ENCODE results near the gene ZSCAN18.
A peak's percentile ranks its signal among the peaks of the same experiment; 100 is the strongest.

ZSCAN18 gene

GRCh38 chr19:58086825-58087710, 11.0 kb downstream of the ZSCAN18 start:
- no peak for DNase-seq (ENCODE audit: low spot score)

DNA sequence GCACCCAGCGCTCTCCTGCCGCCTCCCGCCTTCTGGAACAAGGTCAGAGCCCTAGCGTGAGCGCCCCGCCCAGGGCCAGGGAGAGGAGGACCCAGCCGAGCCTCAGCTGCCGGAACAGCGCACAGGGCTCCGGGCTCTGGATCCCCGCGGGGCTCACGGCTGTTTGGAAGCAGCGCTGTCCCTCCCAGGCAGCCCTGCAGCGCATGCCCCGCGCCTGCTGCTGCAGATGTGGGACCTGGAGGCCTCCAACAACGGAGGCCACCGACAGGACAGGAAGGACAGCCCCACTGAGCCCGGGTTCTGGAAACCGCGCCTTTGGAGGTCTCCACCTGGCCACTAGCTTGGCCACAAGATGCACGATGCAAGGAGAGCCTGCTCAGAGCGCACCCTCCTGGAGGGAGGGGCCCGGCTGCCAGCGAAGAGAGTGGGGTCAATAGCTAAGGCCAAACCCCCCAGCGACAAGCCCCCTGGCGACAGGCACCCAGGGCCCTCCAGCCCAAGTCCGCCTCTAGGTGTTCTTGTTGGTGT, 12.6 kb downstream of the ZSCAN18 start:
- no peak for DNase-seq (ENCODE audit: low spot score)

DNA sequence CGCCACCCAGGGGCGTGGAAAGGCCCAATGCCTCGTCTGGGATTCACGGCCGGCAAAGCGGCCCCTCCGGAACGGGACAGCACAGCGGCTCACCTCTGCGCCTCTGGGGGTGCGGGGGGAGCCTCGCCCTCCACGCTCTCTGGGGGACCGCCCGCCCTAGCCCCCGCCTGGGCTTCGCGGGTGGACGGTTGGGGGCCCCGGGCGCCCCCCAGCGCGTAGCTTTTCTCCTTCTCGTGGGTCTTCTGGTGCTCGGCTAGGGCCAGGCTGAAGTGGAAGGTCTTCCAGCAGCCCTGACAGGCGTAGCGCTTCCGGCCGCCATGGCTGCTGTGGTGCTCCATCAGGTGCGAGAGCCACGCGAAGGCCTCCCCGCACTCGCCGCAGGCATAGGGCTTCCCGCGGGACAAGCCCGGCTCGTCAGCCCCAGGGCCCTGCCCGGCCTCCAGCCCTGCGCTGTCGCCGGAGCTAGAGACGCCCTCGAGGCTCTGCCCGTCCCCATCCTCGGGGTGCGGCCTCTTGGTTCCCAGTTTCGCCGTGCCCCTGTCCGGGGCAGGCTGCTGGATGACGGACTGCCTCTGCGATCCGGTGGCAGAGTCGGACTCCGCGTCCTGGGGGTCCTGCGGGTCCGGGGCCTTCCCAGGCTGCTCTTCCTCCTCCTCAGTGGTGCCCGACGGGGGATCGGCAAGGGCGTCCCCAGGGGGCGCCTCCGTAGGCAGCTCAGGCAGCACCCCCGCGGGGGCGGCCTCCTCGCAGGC, 13.3 kb downstream of the ZSCAN18 start:
- no peak for DNase-seq (ENCODE audit: low spot score)

DNA sequence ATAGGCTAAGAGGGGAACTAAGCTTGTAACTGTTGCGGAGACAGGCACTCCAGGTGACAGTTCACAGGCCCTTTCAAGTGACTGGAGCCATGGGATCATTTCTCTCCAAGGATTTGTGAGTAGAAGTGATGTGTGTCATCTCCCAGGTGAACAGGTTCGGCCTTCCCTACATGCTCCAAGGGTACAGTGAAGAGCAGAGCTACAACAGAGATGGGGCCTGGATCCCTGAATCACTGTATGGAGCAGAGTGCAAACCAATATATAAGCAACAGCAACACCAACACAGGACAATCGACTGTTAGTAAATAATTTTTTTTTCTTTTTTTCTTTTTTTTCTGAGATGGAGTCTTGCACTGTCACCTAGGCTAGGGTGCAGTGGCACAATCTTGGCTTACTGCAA, 15.0 kb downstream of the ZSCAN18 start:
- no peak for DNase-seq (ENCODE audit: low spot score)

- no peak for DNase-seq (ENCODE audit: low spot score)
These were observed 18.2 kb downstream of the ZSCAN18 start for GRCh38 chr19:58079792-58080191.

DNA sequence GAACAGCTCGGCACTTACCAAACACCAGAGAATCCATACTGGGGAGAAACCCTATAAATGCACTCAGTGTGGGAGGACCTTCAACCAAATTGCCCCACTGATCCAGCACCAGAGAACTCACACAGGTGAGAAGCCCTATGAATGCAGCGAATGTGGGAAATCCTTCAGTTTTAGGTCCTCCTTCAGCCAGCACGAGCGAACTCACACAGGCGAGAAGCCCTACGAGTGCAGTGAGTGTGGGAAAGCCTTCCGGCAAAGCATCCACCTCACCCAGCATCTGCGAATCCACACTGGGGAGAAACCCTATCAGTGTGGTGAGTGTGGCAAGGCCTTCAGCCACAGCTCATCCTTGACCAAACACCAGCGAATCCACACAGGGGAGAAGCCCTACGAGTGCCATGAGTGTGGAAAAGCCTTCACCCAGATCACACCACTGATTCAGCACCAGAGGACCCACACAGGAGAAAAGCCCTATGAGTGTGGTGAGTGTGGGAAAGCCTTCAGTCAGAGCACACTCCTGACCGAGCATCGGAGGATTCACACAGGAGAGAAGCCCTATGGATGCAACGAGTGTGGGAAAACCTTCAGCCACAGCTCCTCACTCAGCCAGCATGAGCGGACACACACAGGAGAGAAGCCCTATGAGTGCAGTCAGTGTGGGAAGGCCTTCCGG, 30.7 kb downstream of the ZSCAN18 start:
- no peak for DNase-seq (ENCODE audit: low spot score)

GRCh38 chr19:58063712-58064111, 34.3 kb downstream of the ZSCAN18 start:
- DNase-seq (ENCODE audit: low spot score), result no peak

GRCh38 chr19:58060231-58060630, 37.8 kb downstream of the ZSCAN18 start:
- DNase-seq (ENCODE audit: low spot score), result no peak

GRCh38 chr19:58059671-58060078, 38.4 kb downstream of the ZSCAN18 start:
- DNase-seq (ENCODE audit: low spot score), result no peak

GRCh38 chr19:58059003-58059670, 38.9 kb downstream of the ZSCAN18 start, which contains the start of gene ZNF135:
Gene ZNF135 (plus strand): TSS chr19:58059282. CDS start chr19:58060003, 721 bp downstream.
- peak; percentile 95 for DNase-seq (ENCODE audit: low spot score)

DNA sequence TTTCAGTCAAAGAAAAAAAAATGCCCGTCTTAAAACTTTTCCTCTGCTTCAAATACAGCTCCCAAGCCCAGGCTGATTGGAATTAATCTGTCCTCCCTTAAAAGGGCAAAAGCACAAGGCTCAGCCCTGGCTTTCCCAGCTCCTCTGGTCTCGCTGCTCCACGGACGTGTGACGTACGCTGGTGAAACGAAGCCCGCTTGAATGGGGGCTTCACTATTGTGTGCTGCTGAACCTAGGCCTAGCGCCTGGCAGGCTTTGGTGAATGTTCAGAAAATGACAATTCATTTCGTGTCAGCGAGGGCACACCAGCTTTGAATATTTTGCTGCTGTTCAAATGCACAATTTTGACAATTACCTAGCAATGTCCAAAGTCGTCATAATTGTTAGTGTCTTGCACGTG, 39.6 kb downstream of the ZSCAN18 start:
- DNase-seq (ENCODE audit: low spot score), result no peak

DNA sequence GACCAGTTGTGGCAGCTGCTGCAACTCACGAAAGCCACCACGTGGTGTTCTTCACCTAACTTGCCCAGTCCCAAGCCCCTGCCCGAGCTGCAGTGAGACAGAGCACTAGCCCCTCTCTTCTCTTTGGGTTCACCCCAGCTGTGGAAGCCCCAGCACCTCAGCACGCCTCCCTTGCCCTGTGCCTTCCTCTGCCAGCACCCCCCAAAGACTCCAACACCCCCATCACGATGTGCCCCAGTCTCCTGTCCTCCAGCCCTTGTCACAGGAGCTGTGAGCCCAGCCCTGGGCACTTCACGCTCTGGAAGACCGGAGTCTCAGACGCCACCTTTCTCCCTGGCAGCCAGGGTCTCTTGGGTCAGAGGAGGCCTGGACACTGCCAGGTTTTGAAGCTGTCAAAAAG, 41.2 kb downstream of the ZSCAN18 start:
- no peak for DNase-seq (ENCODE audit: low spot score)

DNA sequence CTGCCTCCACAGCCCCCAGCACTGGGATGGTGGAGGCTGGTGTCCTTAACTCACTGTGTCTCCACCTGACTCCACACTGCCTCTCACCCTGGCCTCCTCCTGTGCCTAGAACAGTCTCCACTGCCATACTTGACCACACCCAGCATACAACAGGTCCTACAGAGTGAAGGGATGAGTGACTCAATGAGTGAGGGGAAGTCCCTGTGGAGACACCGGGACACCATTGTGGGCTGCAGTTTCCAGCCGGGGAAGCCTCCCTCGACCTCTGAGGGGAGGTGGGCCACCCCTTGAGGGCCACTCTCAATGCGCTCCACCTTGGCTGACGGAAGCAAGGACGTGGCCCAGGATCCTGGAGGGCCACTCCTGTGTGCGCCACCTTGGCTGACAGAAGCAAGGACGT, 41.8 kb downstream of the ZSCAN18 start:
- no peak for DNase-seq (ENCODE audit: low spot score)

DNA sequence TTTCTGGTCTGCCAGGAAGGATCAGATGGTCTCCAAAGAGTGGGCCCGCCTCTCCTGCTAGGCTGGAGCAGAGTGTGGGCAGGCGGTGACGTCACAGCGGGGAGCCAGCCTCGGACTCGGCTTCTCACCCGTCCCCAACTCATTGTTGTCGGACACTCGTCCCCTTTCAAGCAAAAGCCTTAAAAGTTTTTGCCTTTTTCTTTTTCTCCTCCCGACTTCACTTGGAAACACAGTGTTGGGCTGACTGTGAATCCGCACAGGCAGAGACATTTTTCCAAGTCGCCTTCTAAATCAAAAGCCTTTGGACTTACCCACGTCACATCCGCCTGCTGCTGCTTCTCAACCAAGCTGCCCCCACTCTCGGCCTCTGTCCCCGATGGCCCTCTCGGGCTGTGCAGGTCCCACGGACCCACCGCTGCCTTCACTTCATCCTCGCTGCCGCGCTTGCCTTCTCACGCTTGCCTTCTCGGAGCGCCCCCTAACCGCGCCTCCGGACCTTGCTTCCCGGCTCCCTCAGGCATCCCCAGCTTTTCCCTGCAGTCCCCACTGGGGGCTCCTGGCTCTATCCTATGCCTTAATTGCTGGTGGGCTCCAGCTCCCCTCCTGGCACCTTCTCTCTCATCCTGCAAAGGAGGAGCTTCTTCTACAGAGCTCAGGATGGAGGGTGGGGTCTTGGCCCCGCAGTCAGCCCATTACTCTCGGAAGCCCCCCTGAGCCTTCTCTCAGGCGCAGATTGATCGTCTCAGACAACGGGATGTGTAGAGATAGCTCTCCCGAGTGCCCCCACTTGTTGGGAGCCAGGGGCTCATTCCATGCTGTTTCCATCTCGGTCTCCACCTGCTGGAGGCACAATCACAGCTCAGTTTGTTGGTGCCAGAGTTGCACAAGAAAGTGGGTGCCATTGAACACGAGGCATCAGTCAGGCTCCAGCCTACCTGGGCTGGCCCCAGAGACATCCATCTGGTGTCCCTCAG, 42.8 kb downstream of the ZSCAN18 start:
- DNase-seq (ENCODE audit: low spot score), result peak; percentile 75

GRCh38 chr19:58053480-58054156, 44.4 kb downstream of the ZSCAN18 start:
- DNase-seq (ENCODE audit: low spot score), result no peak

GRCh38 chr19:58052256-58052655, 45.8 kb downstream of the ZSCAN18 start:
- no peak for DNase-seq (ENCODE audit: low spot score)

DNA sequence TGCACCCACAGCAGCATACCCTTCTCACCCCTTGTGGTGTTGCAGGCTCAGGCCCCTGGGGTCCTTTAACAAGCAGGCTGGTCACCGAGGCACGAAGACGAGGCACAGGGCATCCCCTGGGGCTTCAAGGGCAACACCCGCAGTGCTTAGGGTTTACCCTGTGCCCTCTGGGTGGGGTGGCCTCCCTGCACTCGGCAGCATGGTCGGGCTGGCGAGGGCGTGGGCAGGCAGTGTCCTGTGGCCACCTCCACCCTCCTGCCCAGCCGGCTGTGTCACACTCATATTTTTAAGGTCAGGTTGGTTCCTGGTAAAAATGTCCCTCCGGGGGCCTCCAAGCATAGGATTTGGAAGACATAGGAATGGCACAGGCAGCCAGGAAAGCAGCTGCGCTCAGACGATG, 50.4 kb downstream of the ZSCAN18 start:
- no peak for DNase-seq (ENCODE audit: low spot score)

- no peak for DNase-seq (ENCODE audit: low spot score)
These were observed 51.2 kb downstream of the ZSCAN18 start for GRCh38 chr19:58046856-58047255.

- DNase-seq (ENCODE audit: low spot score), result no peak
These were observed 52.5 kb downstream of the ZSCAN18 start for GRCh38 chr19:58045411-58046050.
